Left colon (tissue), 2 donors: ENCODE results near the gene PTGDR2. TPM values are rescaled to one million over a fixed set of nuclear protein-coding genes. Genes with fewer than 3 reads are reported as not detected.

Experiments used
- ATAC-seq: fragments of 200-7000 bp; cut with Tn5 transposase; one replicate; pipeline ENCODE4 v1.9.1; 2020; ENCODE audit warnings: mild to moderate bottlenecking, moderate library complexity
- DNase-seq, 2 donors: peaks; one replicate each; pipeline ENCODE4 v3.0.0-alpha.2; 2020
- intact Hi-C, 2 donors: fragments of 100-400 bp; cut with DNase I in 1 of 2; cut with micrococcal nuclease in 1 of 2; formaldehyde crosslinking; loops; one replicate each; pipeline versions ENCODE4 v1.11.2 to v1.14.0; 2022; cut with DNase I, micrococcal nuclease
- total RNA-seq, 2 donors: library from RNA; stranded (reverse); fragmentation: NEBNext Ultra II Directional; extraction: Animal tissue kit (Norgen Biotek cat#: 25700); gene quantifications; one replicate each; pipeline ENCODE4 v1.2.1, GENCODE V29; 2021
- donor health status: DM: no; HTN: no; CAD: no.
- donor health status: DM: yes; HTN: yes; CAD: no.

Gene PTGDR2
- total RNA-seq, 2 donors from 2014 or later: 4.6 to 6.4 TPM

GRCh38 chr11:60863550-60864521 lies 8.1 kb upstream of the PTGDR2 start:
- intact Hi-C loops: no loop called here
- ATAC-seq: no peak
- no peak for DNase-seq

- DNase-seq (no peak), ATAC-seq (no peak)
- intact Hi-C loops: no loop called here
These were observed 6.4 kb upstream of the PTGDR2 start for GRCh38 chr11:60862171-60862570.

- no peak for DNase-seq
- intact Hi-C loops: no loop called here
- no peak for ATAC-seq
These were observed 5.2 kb upstream of the PTGDR2 start for GRCh38 chr11:60860943-60861342.

- ATAC-seq (no peak), DNase-seq (no peak)
- intact Hi-C loops: no loop called here
These were observed 4.0 kb upstream of the PTGDR2 start for GRCh38 chr11:60859616-60860250.

GRCh38 chr11:60858731-60859464 lies 3.1 kb upstream of the PTGDR2 start:
- no peak for DNase-seq
- ATAC-seq: no peak
- intact Hi-C loops: no loop called here

GRCh38 chr11:60858236-60858635 lies 2.5 kb upstream of the PTGDR2 start:
- ATAC-seq (no peak), DNase-seq (no peak)
- intact Hi-C loops: no loop called here

- ATAC-seq (no peak), DNase-seq (peak in 1 of 2 donors; percentile 7)
- intact Hi-C loops: no loop called here
These were observed 1.9 kb upstream of the PTGDR2 start for GRCh38 chr11:60857378-60858232.

- intact Hi-C loops: no loop called here
- DNase-seq (no peak), ATAC-seq (no peak)
These were observed 664 bp downstream of the PTGDR2 start for GRCh38 chr11:60854847-60855725.

GRCh38 chr11:60854140-60854846 lies 1.5 kb downstream of the PTGDR2 start:
- no peak for ATAC-seq
- intact Hi-C loops: no loop called here
- DNase-seq: no peak

- ATAC-seq (no peak), DNase-seq (no peak)
- intact Hi-C loops: no loop called here
These were observed 2.5 kb downstream of the PTGDR2 start for GRCh38 chr11:60852982-60853950.

- peak; percentile 92 for ATAC-seq
- intact Hi-C loops: no loop called here
- DNase-seq: peak; percentile 77 to 89
These were observed 3.4 kb downstream of the PTGDR2 start for GRCh38 chr11:60852117-60852981.

GRCh38 chr11:60851327-60852104 lies 4.2 kb downstream of the PTGDR2 start:
- no peak for DNase-seq

GRCh38 chr11:60849641-60850520 lies 5.9 kb downstream of the PTGDR2 start:
- no peak for DNase-seq
- intact Hi-C loops: no loop called here
- ATAC-seq: no peak

More at GRCh38 chr11:60851327-60852104, 4.2 kb downstream of the PTGDR2 start:
- intact Hi-C loops: no loop called here
- ATAC-seq: no peak
